Upper lobe of right lung (tissue), 1 donor: Measurements from ENCODE around the gene PIGN. TPM values are rescaled to one million over a fixed set of nuclear protein-coding genes. Genes with fewer than 3 reads are reported as not detected.

Experiments
- ATAC-seq: fragments of 200-7000 bp; cut with Tn5 transposase; one replicate; pipeline ENCODE4 v1.9.1; 2020; ENCODE audit warnings: mild to moderate bottlenecking, moderate library complexity
- DNase-seq: peaks from one replicate; pipeline ENCODE4 v3.0.0-alpha.2; 2020
- H3K27ac ChIP-seq: fragments of 200-600 bp; one replicate; pipeline ENCODE4 v1.8.0; 2022
- H3K27me3 ChIP-seq: fragments of 200-600 bp; one replicate; pipeline ENCODE4 v1.8.0; 2022; ENCODE audit warnings: mild to moderate bottlenecking
- H3K36me3 ChIP-seq: fragments of 200-600 bp; one replicate; pipeline ENCODE4 v1.8.0; 2022
- H3K4me1 ChIP-seq: fragments of 200-600 bp; one replicate; pipeline ENCODE4 v1.8.0; 2022
- H3K4me3 ChIP-seq: fragments of 200-600 bp; one replicate; pipeline ENCODE4 v1.8.0; 2022; ENCODE audit warnings: mild to moderate bottlenecking
- H3K9me3 ChIP-seq: fragments of 200-600 bp; one replicate; pipeline ENCODE4 v1.8.0; 2022
- CTCF ChIP-seq: fragments of 200-600 bp; IDR thresholded peaks from one replicate; pipeline ENCODE4 v1.8.0; 2022; ENCODE audit warnings: antibody characterized with exemption
- intact Hi-C: fragments of 100-400 bp; cut with DNase I; formaldehyde crosslinking; loops from one replicate; pipeline ENCODE4 v1.11.0; 2022
- total RNA-seq: library from RNA; stranded (reverse); fragmentation: NEBNext Ultra II Directional; extraction: Animal tissue kit (Norgen Biotek cat#: 25700); gene quantifications from one replicate; pipeline ENCODE4 v1.2.1, GENCODE V29; 2021
- donor health status: DM: no; HTN: yes; CAD: no; lungs with severe emphysema.

Gene PIGN
- total RNA-seq, 1 donor from 2014 or later = 25.2 TPM

DNA sequence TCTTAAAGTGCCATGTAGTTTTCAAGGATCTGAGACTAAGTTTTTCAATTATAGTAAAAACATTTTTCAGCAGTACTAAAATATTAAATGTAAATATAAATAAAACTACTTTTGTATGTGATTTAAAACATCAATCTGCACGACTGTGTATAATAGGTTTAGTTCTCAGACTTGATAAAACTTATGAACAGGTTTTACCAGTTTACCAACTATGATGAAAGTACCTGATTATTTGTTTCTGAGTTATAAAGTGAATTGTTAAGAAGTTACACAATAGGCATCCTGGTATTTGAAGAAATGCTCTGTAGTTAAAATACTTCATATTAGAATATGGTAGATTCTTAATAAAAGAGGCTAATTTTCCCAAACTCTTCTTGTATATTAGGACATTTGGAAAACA lies 15.0 kb upstream of the PIGN start:
- Histone ChIP-seq H3K4me1 (peaks cover 5% of the 10 kb centered on the region), H3K9me3 (no peaks in the 10 kb centered on the region), H3K36me3 (no peaks in the 10 kb centered on the region), H3K27ac (no peak overlapping the region), H3K27me3 (no peaks in the 10 kb centered on the region), H3K4me3 (no peak overlapping the region)
- ATAC-seq = no peak
- intact Hi-C loops = no loop called here
- DNase-seq = no peak
- TF ChIP-seq CTCF = no peak

- H3K4me1 ChIP-seq = peaks cover 5% of the 10 kb centered on the region
- no peaks in the 10 kb centered on the region for H3K9me3 ChIP-seq
- no peaks in the 10 kb centered on the region for H3K27me3 ChIP-seq
- intact Hi-C loops = no loop called here
- H3K4me3 ChIP-seq = no peak overlapping the region
- no peaks in the 10 kb centered on the region for H3K36me3 ChIP-seq
- TF ChIP-seq CTCF = no peak
- H3K27ac ChIP-seq = no peak overlapping the region
- ATAC-seq (no peak), DNase-seq (no peak)
Observed at GRCh38 chr18:62200121-62200914, 13.5 kb upstream of the PIGN start.

DNA sequence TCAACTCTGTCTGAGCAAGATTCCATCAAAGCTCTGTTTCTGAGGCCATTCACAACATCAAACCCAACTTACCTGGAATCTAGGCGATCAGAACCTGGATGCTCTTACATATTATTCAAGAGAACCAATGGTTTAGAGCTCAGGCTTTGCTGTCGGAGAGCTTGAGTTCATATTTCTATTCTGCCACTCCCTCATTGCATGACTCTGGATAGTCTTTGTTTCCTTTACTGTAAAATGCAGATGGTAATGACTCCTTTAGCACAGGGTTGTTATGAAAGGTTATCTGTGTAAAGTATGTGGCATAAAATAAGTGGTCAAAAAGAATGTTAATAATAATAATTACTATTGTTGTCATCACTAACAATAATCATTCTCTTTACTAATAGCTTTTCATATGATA lies 12.8 kb upstream of the PIGN start:
- ATAC-seq = no peak
- no peak overlapping the region for H3K27ac ChIP-seq
- intact Hi-C loops = no loop called here

DNA sequence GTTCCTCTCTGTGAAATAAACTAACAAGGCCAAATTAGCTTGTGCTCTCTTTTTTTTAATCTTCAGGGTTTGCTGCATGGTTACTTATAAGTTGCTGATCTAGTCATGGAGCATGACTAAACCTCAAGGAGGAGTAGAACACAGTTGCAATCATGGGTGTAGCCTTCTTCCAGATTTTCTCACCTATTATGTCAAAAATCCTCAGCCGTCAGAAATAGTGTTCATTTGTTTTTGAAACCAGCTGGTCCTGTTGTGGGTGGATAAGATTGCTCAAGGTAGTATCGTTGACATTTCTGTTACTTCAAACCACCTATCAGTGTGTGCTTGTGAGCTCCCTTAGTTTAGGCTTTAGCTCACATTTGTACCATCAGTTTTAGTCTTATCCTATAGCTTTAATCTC lies 11.4 kb upstream of the PIGN start:
- Histone ChIP-seq H3K4me3 (no peak overlapping the region), H3K27ac (no peak overlapping the region), H3K9me3 (no peaks in the 10 kb centered on the region), H3K4me1 (peaks cover 5% of the 10 kb centered on the region), H3K27me3 (no peaks in the 10 kb centered on the region), H3K36me3 (no peaks in the 10 kb centered on the region)
- intact Hi-C loops = no loop called here
- DNase-seq = no peak
- ATAC-seq = peak; percentile 27
- TF ChIP-seq CTCF = no peak

More for the DNA sequence above, 12.8 kb upstream of the PIGN start:
- H3K4me3 ChIP-seq = no peak overlapping the region
- no peaks in the 10 kb centered on the region for H3K9me3 ChIP-seq
- H3K27me3 ChIP-seq = no peaks in the 10 kb centered on the region
- H3K4me1 ChIP-seq = peaks cover 5% of the 10 kb centered on the region
- DNase-seq = no peak
- H3K36me3 ChIP-seq = no peaks in the 10 kb centered on the region
- TF ChIP-seq CTCF = no peak

DNA sequence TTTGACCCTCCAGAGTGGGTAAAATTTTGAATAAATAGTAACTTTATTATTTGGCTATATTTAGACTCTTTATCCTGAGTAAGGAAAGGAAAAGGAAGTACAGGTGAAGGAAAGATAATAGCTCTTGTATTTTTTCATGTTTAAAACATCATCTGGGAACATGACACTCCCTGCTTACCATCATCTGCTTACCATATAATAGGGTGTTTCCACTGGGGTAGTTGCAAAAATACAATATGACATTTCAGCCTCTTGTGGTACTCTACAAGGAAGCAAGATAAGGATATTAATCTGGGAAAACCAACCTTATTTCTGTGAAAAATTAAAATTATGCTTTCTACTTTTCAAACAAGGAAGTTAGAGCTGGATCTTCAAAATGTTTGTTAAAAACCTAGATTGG lies 10.1 kb upstream of the PIGN start:
- DNase-seq (no peak), ATAC-seq (no peak)
- H3K9me3 ChIP-seq = no peaks in the 10 kb centered on the region
- no peak for TF ChIP-seq CTCF
- intact Hi-C loops = no loop called here
- H3K27ac ChIP-seq = no peak overlapping the region
- H3K4me3 ChIP-seq = no peak overlapping the region
- no peaks in the 10 kb centered on the region for H3K36me3 ChIP-seq
- peaks cover 5% of the 10 kb centered on the region for H3K4me1 ChIP-seq
- H3K27me3 ChIP-seq = no peaks in the 10 kb centered on the region
